Measurements from ENCODE around the gene NCOA7. TPM values are rescaled to one million over a fixed set of nuclear protein-coding genes. Genes with fewer than 3 reads are reported as not detected.

NCOA7 gene
- total and polyA plus RNA-seq, 2 of the 8 experiments (the other 6 are each of a cell fraction or from before 2014, with no cell fraction given) = 2.6 to 10.7 TPM

- TF ChIP-seq TAF1 (IDR thresholded peaks at IDR 0.05; ENCODE audit: low read depth, low read length) (peak; percentile 71), GABPA (IDR thresholded peaks at IDR 0.05; ENCODE audit: borderline replicate concordance, insufficient read depth, low read length) (no peak), EGR1 (IDR thresholded peaks at IDR 0.05; ENCODE audit: borderline replicate concordance, low read depth, low read length) (no peak), POLR2A (IDR thresholded peaks at IDR 0.05; ENCODE audit: control extremely low read depth in 1 of 2, low read depth in 2 of 2, low read length in 2 of 2) (peak; percentile 24 to 60), TAF7 (optimal IDR thresholded peaks at IDR 0.05; ENCODE audit: borderline replicate concordance, low read depth, low read length) (peak; percentile 67), POLR2AphosphoS5 (IDR thresholded peaks at IDR 0.05; ENCODE audit: low read depth, low read length) (peak; percentile 22), SIRT6 (IDR thresholded peaks at IDR 0.05; ENCODE audit: low read length) (no peak), SIN3A (conservative IDR thresholded peaks at IDR 0.05 in 1 of 2, IDR thresholded peaks at IDR 0.05 in 1 of 2; ENCODE audit: low read depth in 1 of 2, low read length in 2 of 2) (no peak), CEBPB (IDR thresholded peaks at IDR 0.05; ENCODE audit: low read depth, low read length) (peak; percentile 94), KDM4A (IDR thresholded peaks at IDR 0.05; ENCODE audit: low read depth, low read length, severe bottlenecking) (peak; percentile 76), HDAC2 (IDR thresholded peaks at IDR 0.05; ENCODE audit: borderline replicate concordance in 1 of 2, low read depth in 2 of 2, low read length in 2 of 2) (peak in 1 of 2 experiments; percentile 66; a peak in 1 of 4 replicates), SP1 (IDR thresholded peaks at IDR 0.05; ENCODE audit: low read depth, low read length) (no peak), KDM5A (IDR thresholded peaks at IDR 0.05; ENCODE audit: low read length) (no peak), E2F6 (IDR thresholded peaks at IDR 0.05) (peak; percentile 68), CTCF (IDR thresholded peaks at IDR 0.05; ENCODE audit: control extremely low read depth in 1 of 3, insufficient read depth in 1 of 3, low read depth in 1 of 3, low read length in 3 of 3) (no peak), PHF8 (conservative IDR thresholded peaks at IDR 0.05; ENCODE audit: low read depth, low read length) (peak; percentile 62), RNF2 (IDR thresholded peaks at IDR 0.05; ENCODE audit: borderline replicate concordance, low read depth, low read length, missing control alignments, poor library complexity, severe bottlenecking) (no peak), RBBP5 (IDR thresholded peaks at IDR 0.05; ENCODE audit: borderline replicate concordance, low read depth, low read length) (peak; percentile 98; the same call in 1 of the 2 replicates), GTF2F1 (IDR thresholded peaks at IDR 0.05; ENCODE audit: borderline replicate concordance, low read depth, low read length) (no peak)
- TF ChIP-seq, protein P1, sequence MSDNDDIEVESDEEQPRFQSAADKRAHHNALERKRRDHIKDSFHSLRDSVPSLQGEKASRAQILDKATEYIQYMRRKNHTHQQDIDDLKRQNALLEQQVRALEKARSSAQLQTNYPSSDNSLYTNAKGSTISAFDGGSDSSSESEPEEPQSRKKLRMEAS (IDR thresholded peaks at IDR 0.05) = peak; percentile 93
Observed at GRCh38 chr6:125780540-125781313, 10.0 kb upstream of the NCOA7 start (continued).
